H9 (cell line): ENCODE results near the gene EIF2D. TPM values are rescaled to one million over a fixed set of nuclear protein-coding genes. Genes with fewer than 3 reads are reported as not detected.

Experiments
- DNase-seq: peaks from one replicate; pipeline ENCODE4 v3.0.0-alpha.2; 2017
- H2AFZ ChIP-seq: one replicate; pipeline ENCODE4 v1.6.1; 2013; ENCODE audit warnings: mild to moderate bottlenecking, low read length, control low read depth, moderate library complexity
- H2AK5ac ChIP-seq: 2 replicates; pipeline ENCODE4 v1.6.1; 2013; ENCODE audit warnings: low read length, control low read depth, mixed read lengths; ENCODE audit not compliant: insufficient read length
- H2BK120ac ChIP-seq: one replicate; pipeline ENCODE4 v1.6.1; 2013; ENCODE audit warnings: low read depth, mild to moderate bottlenecking, low read length, control low read depth, inconsistent platforms; ENCODE audit not compliant: poor library complexity, severe bottlenecking
- H2BK12ac ChIP-seq: 2 replicates; pipeline ENCODE4 v1.6.1; 2013; ENCODE audit warnings: low read length, control low read depth, mixed read lengths, low read depth; ENCODE audit not compliant: insufficient read length
- H2BK15ac ChIP-seq: 2 replicates; pipeline ENCODE4 v1.6.1; 2013; ENCODE audit warnings: low read depth, low read length, control low read depth
- H2BK20ac ChIP-seq: one replicate; pipeline ENCODE4 v1.6.1; 2013; ENCODE audit warnings: low read depth, mild to moderate bottlenecking, low read length, control low read depth, inconsistent platforms; ENCODE audit not compliant: poor library complexity, severe bottlenecking
- H2BK5ac ChIP-seq: 2 replicates; pipeline ENCODE4 v1.6.1; 2013; ENCODE audit warnings: low read length, control low read depth, mixed read lengths; ENCODE audit not compliant: insufficient read length
- H3K14ac ChIP-seq: 2 replicates; pipeline ENCODE4 v1.6.1; 2013; ENCODE audit warnings: low read length, control low read depth; ENCODE audit not compliant: insufficient read depth
- H3K18ac ChIP-seq: 2 replicates; pipeline ENCODE4 v1.6.1; 2013; ENCODE audit warnings: low read depth, mild to moderate bottlenecking, mixed read lengths, low read length, control low read depth; ENCODE audit not compliant: insufficient read length
- H3K23ac ChIP-seq: 2 replicates; pipeline ENCODE4 v1.6.1; 2013; ENCODE audit warnings: low read length, control low read depth, mixed read lengths, low read depth; ENCODE audit not compliant: insufficient read length
- H3K23me2 ChIP-seq: 2 replicates; pipeline ENCODE4 v1.6.1; 2013; ENCODE audit warnings: low read depth, mild to moderate bottlenecking, mixed read lengths, low read length, control low read depth; ENCODE audit not compliant: insufficient read length, poor library complexity, severe bottlenecking
- H3K27ac ChIP-seq: 2 replicates; pipeline ENCODE4 v1.5.1; 2013; ENCODE audit warnings: low read length, control low read depth, mixed read lengths, low read depth; ENCODE audit not compliant: insufficient read length
- H3K27me3 ChIP-seq: 2 replicates; pipeline ENCODE4 v1.6.1; 2013; ENCODE audit warnings: low read length, control low read depth, inconsistent platforms; ENCODE audit not compliant: insufficient read depth
- H3K4ac ChIP-seq: 2 replicates; pipeline ENCODE4 v1.6.1; 2013; ENCODE audit warnings: low read depth, mild to moderate bottlenecking, control low read depth, inconsistent platforms, low read length, moderate library complexity
- H3K4me1 ChIP-seq: 2 replicates; pipeline ENCODE4 v1.6.1; 2013; ENCODE audit warnings: low read length, control low read depth, inconsistent platforms; ENCODE audit not compliant: insufficient read depth
- H3K4me2 ChIP-seq: 2 replicates; pipeline ENCODE4 v1.6.1; 2013; ENCODE audit warnings: low read length, control low read depth, mixed read lengths; ENCODE audit not compliant: insufficient read length, insufficient read depth
- H3K56ac ChIP-seq: 2 replicates; pipeline ENCODE4 v1.6.1; 2013; ENCODE audit warnings: low read depth, mild to moderate bottlenecking, mixed read lengths, low read length, control low read depth; ENCODE audit not compliant: insufficient read length
- H3K79me1 ChIP-seq: 2 replicates; pipeline ENCODE4 v1.6.1; 2013; ENCODE audit warnings: low read depth, mild to moderate bottlenecking, moderate library complexity, low read length, control low read depth, inconsistent platforms; ENCODE audit not compliant: insufficient read depth, poor library complexity, severe bottlenecking
- H3K79me2 ChIP-seq: 2 replicates; pipeline ENCODE4 v1.6.1; 2013; ENCODE audit warnings: low read length, control low read depth, inconsistent platforms; ENCODE audit not compliant: insufficient read depth
- H3K9ac ChIP-seq: 2 replicates; pipeline ENCODE4 v1.6.1; 2013; ENCODE audit warnings: low read length, control low read depth, mixed read lengths; ENCODE audit not compliant: insufficient read length; ENCODE audit errors: extremely low read depth
- H3K9me3 ChIP-seq: one replicate; pipeline ENCODE4 v1.6.1; 2013; ENCODE audit warnings: low read depth, low read length, inconsistent platforms; ENCODE audit not compliant: control insufficient read depth
- H3T11ph ChIP-seq: one replicate; pipeline ENCODE4 v1.6.1; 2013; ENCODE audit warnings: mild to moderate bottlenecking, low read length, control low read depth, inconsistent platforms
- H4K20me1 ChIP-seq: one replicate; pipeline ENCODE4 v1.6.1; 2013; ENCODE audit not compliant: control insufficient read depth, insufficient read length, insufficient read depth
- H4K5ac ChIP-seq: 2 replicates; pipeline ENCODE4 v1.6.1; 2013; ENCODE audit warnings: low read depth, mild to moderate bottlenecking, mixed read lengths, low read length, control low read depth; ENCODE audit not compliant: insufficient read length
- H4K8ac ChIP-seq: replicated peaks from 2 replicates; pipeline ENCODE4 v1.6.1; 2013; ENCODE audit warnings: low read length, control low read depth, mixed read lengths, low read depth; ENCODE audit not compliant: insufficient read length
- H4K91ac ChIP-seq: 2 replicates; pipeline ENCODE4 v1.6.1; 2013; ENCODE audit warnings: low read depth, mild to moderate bottlenecking, moderate library complexity, mixed read lengths, low read length, control low read depth; ENCODE audit not compliant: insufficient read length
- H3K27ac Mint-ChIP-seq, 3 experiments: 2 replicates in 2 of 3; 3 replicates in 1 of 3; pipeline ENCODE4 v1.8.0; 2020 to 2021; ENCODE audit warnings: mixed read lengths in 3 of 3, mild to moderate bottlenecking in 1 of 3, moderate library complexity in 1 of 3
- H3K27me3 Mint-ChIP-seq: 2 replicates; pipeline ENCODE4 v1.8.0; 2021; ENCODE audit warnings: low read depth, mild to moderate bottlenecking, moderate library complexity, mixed read lengths
- H3K36me3 Mint-ChIP-seq, 3 experiments: 2 replicates in 2 of 3; 3 replicates in 1 of 3; pipeline ENCODE4 v1.8.0; 2020 to 2021; ENCODE audit warnings: low read depth in 3 of 3, mixed read lengths in 3 of 3; ENCODE audit not compliant: insufficient read depth in 1 of 3
- H3K4me1 Mint-ChIP-seq, 2 experiments: 2 replicates each; pipeline ENCODE4 v1.8.0; 2020; ENCODE audit warnings: mixed read lengths in 2 of 2
- H3K4me3 Mint-ChIP-seq, 2 experiments: 2 replicates in 1 of 2; 3 replicates in 1 of 2; pipeline ENCODE4 v1.8.0; 2020 to 2021; ENCODE audit warnings: mild to moderate bottlenecking in 2 of 2, mixed read lengths in 2 of 2, moderate library complexity in 1 of 2
- H3K9me3 Mint-ChIP-seq, 2 experiments: 2 replicates in 1 of 2; 3 replicates in 1 of 2; pipeline ENCODE4 v1.8.0; 2020; ENCODE audit warnings: mild to moderate bottlenecking in 2 of 2, mixed read lengths in 2 of 2, moderate library complexity in 1 of 2
- whole genome bisulfite sequencing: extraction: QIAGEN DNeasy Blood & Tissue Kit; methylation state at CpG from one replicate; pipeline ENCODE4 v1.1.7; 2013; ENCODE audit warnings: missing lambda C conversion rate, low lambda C conversion rate, mixed read lengths; ENCODE audit not compliant: insufficient read length; ENCODE audit errors: extremely low coverage; 5-methylcytosine and 5-hydroxymethylcytosine counted together
- total RNA-seq: library from RNA; stranded (reverse); gene quantifications from 2 replicates; pipeline ENCODE4 v1.2.1, GENCODE V29; 2021
- TF ChIP-seq, protein P1 (sequence below): fragments of 200-600 bp; sonication (generic); conservative IDR thresholded peaks from 3 replicates; pipeline ENCODE4 v1.8.0; 2021; ENCODE audit warnings: antibody characterized with exemption, mild to moderate bottlenecking

The EIF2D gene
- total RNA-seq, 1 experiment from 2014 or later = 35.8 TPM

DNA sequence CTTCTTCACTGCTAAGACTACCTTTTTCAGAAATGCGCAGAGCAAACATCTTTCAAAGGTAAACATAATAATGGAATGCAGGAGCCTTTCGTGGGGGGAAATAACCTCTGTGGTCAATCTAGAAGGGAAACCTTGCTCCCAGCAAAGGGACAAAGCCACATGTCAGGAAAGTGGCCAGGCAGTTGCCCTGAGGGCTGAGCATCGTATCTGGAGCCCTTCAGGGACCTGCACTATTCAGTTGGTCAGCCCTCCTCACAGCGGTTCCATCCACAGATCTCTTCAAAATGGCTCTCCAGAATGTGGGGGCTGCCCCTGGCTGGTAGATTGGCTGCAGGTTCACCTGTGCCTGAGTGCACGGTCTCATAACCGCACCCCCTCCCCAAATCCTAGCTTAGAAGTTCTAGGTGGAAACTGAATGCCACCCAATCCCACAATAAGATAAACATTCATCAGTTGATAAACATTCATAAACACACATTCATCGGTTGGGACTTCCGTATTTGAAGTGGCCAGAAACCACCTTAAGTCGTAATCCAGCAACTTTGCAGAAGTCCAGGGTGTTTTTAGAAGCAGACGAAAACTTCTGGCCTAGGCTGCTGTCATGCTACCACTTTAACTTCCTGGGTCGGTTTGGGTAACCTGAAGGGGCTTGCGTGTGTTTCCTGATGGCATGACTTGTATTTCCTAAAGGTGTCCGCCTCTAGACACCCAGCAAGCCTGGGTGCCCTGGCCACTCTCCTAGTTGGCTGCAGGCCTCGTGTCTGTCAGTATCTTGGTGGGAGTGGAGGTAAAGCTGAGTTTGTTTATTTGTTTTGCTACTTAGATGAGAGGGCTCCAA is 54.4 kb downstream of the EIF2D start:
- Histone ChIP-seq H3K27me3 (peaks cover 6% of the 10 kb centered on the region; the same call in 1 of the 2 replicates), H4K20me1 (no peaks in the 10 kb centered on the region), H2BK120ac (no peak overlapping the region), H3K14ac (no peak overlapping the region; the same call in 1 of the 2 replicates), H3K79me1 (no peaks in the 10 kb centered on the region), H4K5ac (no peak overlapping the region), H3K4ac (no peak overlapping the region), H2BK12ac (no peak overlapping the region), H3K23ac (no peak overlapping the region), H3K4me1 (no peaks in the 10 kb centered on the region), H4K91ac (no peak overlapping the region), H2AK5ac (no peak overlapping the region), H3K9me3 (no peaks in the 10 kb centered on the region), H4K8ac (no peak overlapping the region), H3K56ac (no peak overlapping the region), H3T11ph (no peak overlapping the region), H2BK5ac (no peak overlapping the region), H3K23me2 (peaks cover 8% of the 10 kb centered on the region), H3K18ac (no peak overlapping the region), H2BK15ac (no peak overlapping the region), H3K27ac (no peak overlapping the region), H3K4me2 (peak overlapping the region; percentile 75), H3K79me2 (no peaks in the 10 kb centered on the region), H2BK20ac (no peak overlapping the region), H3K9ac (no peak overlapping the region), H2AFZ (no peak overlapping the region)
- Mint-ChIP-seq H3K36me3 (no peaks in the 10 kb centered on the region), H3K9me3 (no peaks in the 10 kb centered on the region), H3K4me3 (peak overlapping the region; percentile 62 to 81), H3K4me1 (peaks cover 25 to 32% of the 10 kb centered on the region in 2 experiments), H3K27me3 (peaks cover 65% of the 10 kb centered on the region), H3K27ac (no peak overlapping the region; a peak in 1 of 7 replicates)
- TF ChIP-seq, protein P1, sequence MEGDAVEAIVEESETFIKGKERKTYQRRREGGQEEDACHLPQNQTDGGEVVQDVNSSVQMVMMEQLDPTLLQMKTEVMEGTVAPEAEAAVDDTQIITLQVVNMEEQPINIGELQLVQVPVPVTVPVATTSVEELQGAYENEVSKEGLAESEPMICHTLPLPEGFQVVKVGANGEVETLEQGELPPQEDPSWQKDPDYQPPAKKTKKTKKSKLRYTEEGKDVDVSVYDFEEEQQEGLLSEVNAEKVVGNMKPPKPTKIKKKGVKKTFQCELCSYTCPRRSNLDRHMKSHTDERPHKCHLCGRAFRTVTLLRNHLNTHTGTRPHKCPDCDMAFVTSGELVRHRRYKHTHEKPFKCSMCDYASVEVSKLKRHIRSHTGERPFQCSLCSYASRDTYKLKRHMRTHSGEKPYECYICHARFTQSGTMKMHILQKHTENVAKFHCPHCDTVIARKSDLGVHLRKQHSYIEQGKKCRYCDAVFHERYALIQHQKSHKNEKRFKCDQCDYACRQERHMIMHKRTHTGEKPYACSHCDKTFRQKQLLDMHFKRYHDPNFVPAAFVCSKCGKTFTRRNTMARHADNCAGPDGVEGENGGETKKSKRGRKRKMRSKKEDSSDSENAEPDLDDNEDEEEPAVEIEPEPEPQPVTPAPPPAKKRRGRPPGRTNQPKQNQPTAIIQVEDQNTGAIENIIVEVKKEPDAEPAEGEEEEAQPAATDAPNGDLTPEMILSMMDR = no peak
- DNase-seq = no peak
- no CpG with 5 or more reads among the region's 14 CpGs for WGBS
